HEK293T (cell line): Measurements from ENCODE around the gene ARHGAP40.

Experiments
- CTCF ChIA-PET: fragments of 350-600 bp; formaldehyde crosslinking; extraction: SDS; loops from one replicate; lab custom pipeline; 2021; ENCODE audit warnings: antibody characterized with exemption, inconsistent platforms; lab: Yijun Ruan, JAX
- POLR2A ChIA-PET: fragments of 350-600 bp; formaldehyde crosslinking; extraction: SDS; loops from one replicate; lab custom pipeline; 2020; ENCODE audit warnings: antibody characterized with exemption, inconsistent platforms; lab: Yijun Ruan, JAX
- DNase-seq: peaks from one replicate; pipeline ENCODE4 v3.0.0; 2012; ENCODE audit warnings: mixed read lengths; ENCODE audit errors: extremely low spot score
- ARNT ChIP-seq: fragments of 450-650 bp; IDR thresholded peaks from 2 replicates; pipeline ENCODE4 v1.6.1; 2017; ENCODE audit warnings: mild to moderate bottlenecking
- BHLHE40 ChIP-seq: fragments of 450-650 bp; IDR thresholded peaks from 2 replicates; pipeline ENCODE4 v1.6.1; 2016; ENCODE audit warnings: mild to moderate bottlenecking, moderate library complexity, borderline replicate concordance
- CTBP1 ChIP-seq: fragments of 450-650 bp; IDR thresholded peaks from 2 replicates; pipeline ENCODE4 v1.6.1; 2016; ENCODE audit warnings: borderline replicate concordance
- ELF4 ChIP-seq: fragments of 450-650 bp; IDR thresholded peaks from 2 replicates; pipeline ENCODE4 v1.6.1; 2017; ENCODE audit warnings: antibody characterized with exemption
- FOXA1 ChIP-seq: fragments of 450-650 bp; IDR thresholded peaks from 2 replicates; pipeline ENCODE4 v1.6.1; 2016; ENCODE audit warnings: mild to moderate bottlenecking
- FOXK2 ChIP-seq: fragments of 450-650 bp; IDR thresholded peaks from 2 replicates; pipeline ENCODE4 v1.6.1; 2016; ENCODE audit warnings: mild to moderate bottlenecking
- HDGF ChIP-seq: fragments of 450-650 bp; IDR thresholded peaks from 2 replicates; pipeline ENCODE4 v1.6.1; 2017; ENCODE audit warnings: antibody characterized with exemption, borderline replicate concordance
- L3MBTL2 ChIP-seq: fragments of 450-650 bp; conservative IDR thresholded peaks from 2 replicates; pipeline ENCODE4 v1.6.1; 2016; ENCODE audit warnings: mild to moderate bottlenecking
- LEF1 ChIP-seq: fragments of 450-650 bp; IDR thresholded peaks from 2 replicates; pipeline ENCODE4 v1.6.1; 2017; ENCODE audit warnings: mild to moderate bottlenecking, borderline replicate concordance
- NFRKB ChIP-seq: fragments of 450-650 bp; IDR thresholded peaks from 2 replicates; pipeline ENCODE4 v1.6.1; 2016; ENCODE audit warnings: mild to moderate bottlenecking, moderate library complexity
- SUZ12 ChIP-seq: fragments of 450-650 bp; IDR thresholded peaks from 2 replicates; pipeline ENCODE4 v1.6.1; 2016; ENCODE audit warnings: mild to moderate bottlenecking
- ZNF384 ChIP-seq: fragments of 450-650 bp; IDR thresholded peaks from 2 replicates; pipeline ENCODE4 v1.6.1; 2016
- TF ChIP-seq, protein P1 (sequence below): fragments of 450-650 bp; IDR thresholded peaks from 2 replicates; pipeline ENCODE4 v1.6.1; 2016

ARHGAP40 gene

DNA sequence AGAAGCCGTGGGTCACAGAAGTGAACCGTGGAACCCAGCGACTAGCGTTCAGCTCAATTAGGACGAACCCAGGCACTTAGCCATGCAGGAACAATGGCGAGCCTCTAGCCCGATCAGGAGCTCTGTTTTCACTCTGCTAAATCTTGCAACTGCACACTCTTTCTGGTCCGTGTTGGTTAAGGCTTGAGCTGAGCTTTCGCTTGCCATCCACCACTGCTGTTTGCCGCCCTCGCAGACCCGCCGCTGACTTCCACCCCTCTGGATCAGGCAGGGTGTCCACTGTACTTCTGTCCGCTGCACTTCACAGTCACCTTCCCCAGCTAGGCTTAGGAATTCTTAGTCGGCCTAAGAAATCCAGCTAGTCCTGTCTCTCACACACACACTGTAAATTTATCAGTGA is 96.9 kb downstream of the ARHGAP40 start:
- TF ChIP-seq NFRKB (no peak), ELF4 (no peak), LEF1 (no peak)
- ChIA-PET CTCF (no interaction called here), POLR2A (no interaction called here)
- DNase-seq, result no peak

DNA sequence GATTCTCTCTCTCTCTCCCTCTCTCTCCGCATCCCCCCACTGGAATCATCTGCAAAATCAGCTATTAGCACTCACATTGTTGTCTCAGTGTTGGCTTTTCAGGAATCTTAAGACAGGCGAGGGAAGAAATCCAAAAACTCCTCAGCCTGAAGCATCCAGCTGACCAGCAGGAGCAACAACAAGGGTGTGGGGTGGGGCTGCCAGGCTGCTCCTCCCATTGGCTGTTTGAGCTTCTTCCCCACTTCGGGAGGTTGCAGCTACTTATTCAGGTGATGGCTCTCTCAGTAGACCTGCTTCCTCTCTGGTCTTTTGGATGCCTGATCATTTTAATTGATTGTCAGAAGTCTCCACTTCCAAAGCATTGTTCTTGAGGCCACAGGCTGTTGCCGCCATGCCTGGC is 98.5 kb downstream of the ARHGAP40 start:
- TF ChIP-seq LEF1 (no peak), FOXA1 (no peak), ELF4 (no peak), CTBP1 (no peak), ZNF384 (no peak), L3MBTL2 (no peak), FOXK2 (no peak), SUZ12 (no peak), BHLHE40 (no peak), HDGF (no peak), NFRKB (no peak), ARNT (no peak)
- TF ChIP-seq, protein P1, sequence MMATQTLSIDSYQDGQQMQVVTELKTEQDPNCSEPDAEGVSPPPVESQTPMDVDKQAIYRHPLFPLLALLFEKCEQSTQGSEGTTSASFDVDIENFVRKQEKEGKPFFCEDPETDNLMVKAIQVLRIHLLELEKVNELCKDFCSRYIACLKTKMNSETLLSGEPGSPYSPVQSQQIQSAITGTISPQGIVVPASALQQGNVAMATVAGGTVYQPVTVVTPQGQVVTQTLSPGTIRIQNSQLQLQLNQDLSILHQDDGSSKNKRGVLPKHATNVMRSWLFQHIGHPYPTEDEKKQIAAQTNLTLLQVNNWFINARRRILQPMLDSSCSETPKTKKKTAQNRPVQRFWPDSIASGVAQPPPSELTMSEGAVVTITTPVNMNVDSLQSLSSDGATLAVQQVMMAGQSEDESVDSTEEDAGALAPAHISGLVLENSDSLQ, result no peak
- ChIA-PET POLR2A (no interaction called here), CTCF (no interaction called here)
- DNase-seq, result no peak
